ENCODE data around the gene SGPL1.

The SGPL1 gene

DNA sequence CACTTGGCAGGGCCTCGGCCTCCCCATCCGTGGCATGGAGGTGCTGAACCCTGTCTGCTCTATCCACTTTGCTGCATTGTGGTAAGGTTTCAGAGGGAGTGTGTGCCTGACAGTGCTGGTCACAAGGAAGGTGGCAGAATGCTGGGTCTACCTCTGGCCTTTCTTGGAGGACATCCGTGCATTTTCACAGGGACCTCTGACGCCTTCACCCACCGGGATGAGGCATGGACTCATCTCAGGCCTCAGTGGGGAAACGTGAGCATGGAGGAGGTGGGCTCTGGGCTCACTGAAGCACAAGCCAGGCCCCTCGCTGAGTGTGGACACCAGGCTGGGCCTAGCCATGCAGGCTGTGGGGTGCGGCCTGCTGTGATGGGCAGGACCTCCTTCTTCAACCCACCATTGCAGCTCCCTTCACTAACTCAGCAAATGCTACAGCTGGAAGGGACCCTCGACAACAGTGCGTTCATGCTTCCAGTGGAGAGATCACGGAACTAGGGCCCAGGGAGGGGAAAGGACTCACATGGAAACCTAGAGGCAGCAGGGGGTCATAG is 39.2 kb upstream of the SGPL1 start:
- TF ChIP-seq POLR2A (IDR thresholded peaks at IDR 0.05; ENCODE audit: low read length): no peak
- no peak for TF ChIP-seq GATA1 (IDR thresholded peaks at IDR 0.05; ENCODE audit: low read depth, low read length)
- DNase-seq: no peak

DNA sequence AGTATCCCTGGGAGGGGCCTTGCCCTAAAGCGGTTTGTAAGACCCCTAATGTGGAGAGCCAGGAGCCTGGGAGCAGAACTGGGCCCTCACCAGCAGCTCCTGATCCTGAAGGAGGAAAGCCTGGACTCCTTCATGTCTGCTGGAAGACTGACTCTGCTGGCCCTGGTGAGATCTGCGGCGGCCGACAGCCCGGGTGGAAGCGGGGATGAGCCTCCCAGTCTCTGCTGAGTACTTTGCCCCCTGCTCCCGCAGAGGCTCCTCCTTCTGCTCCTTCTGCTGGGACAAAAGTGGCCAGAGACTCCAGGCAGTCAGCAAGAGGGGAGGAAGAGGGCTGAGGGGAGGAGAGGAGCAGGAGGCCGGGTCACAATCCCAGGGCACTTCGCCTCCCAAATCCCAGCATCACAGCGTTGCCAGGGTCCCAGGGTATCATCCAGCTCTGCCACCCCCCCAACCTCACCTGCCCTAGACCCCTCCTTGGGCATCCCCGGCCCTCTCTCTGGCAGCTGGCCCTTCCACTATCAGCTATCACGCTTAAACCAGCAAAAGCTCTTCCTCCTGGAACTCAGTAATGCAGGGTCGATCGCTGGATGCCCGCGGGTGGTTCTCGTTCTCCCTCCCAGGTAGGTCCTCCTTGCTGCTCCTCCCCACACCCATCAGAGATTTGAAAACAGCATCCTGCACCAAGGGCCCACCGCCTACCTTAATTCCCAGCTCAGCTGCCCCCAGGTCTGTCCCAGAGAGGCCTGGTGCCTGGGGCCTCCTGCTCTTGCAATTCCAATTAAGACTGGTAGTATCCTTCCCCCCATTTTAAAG is 38.5 kb upstream of the SGPL1 start:
- no peak for DNase-seq
- TF ChIP-seq GATA1 (IDR thresholded peaks at IDR 0.05; ENCODE audit: low read depth, low read length): no peak
- TF ChIP-seq POLR2A (IDR thresholded peaks at IDR 0.05; ENCODE audit: low read length): no peak

DNA sequence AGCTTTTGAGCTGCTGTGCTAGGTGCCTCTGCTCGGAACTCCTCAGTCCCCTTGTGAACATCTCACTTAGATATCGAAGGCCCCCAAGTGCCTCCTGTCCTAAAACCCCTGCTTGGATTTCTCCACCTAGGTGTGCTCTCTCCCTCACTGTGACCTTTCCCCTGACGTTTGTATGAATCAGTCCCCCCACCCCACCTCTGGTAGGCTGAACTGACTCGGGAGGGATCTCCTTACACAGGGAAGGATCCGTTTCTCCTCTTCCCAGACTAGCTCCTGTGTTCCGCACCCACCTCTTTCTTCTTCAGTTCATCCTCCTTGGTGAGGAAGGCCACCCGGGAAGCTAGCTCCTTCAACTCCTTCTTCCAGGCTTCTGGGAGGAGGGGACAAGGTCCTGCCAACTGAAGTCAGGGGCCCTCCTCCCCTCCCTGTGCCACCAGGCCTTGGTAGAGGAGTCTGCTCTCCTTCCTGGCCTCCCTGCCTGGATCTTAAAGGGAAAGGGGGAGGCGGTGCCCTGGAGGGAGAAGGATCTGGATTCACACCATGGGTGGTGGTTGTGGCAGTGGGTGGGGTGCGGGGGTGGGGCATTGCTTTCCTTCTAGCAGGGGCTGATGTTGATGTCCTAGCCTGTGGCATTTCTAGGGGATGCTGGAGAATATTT is 37.4 kb upstream of the SGPL1 start:
- TF ChIP-seq GATA1 (IDR thresholded peaks at IDR 0.05; ENCODE audit: low read depth, low read length) (no peak), POLR2A (IDR thresholded peaks at IDR 0.05; ENCODE audit: low read length) (no peak)
- DNase-seq: no peak

- TF ChIP-seq GATA1 (IDR thresholded peaks at IDR 0.05; ENCODE audit: low read depth, low read length) (no peak), POLR2A (IDR thresholded peaks at IDR 0.05; ENCODE audit: low read length) (no peak)
- no peak for DNase-seq
Observed at GRCh38 chr10:70779088-70779487, 36.7 kb upstream of the SGPL1 start.

DNA sequence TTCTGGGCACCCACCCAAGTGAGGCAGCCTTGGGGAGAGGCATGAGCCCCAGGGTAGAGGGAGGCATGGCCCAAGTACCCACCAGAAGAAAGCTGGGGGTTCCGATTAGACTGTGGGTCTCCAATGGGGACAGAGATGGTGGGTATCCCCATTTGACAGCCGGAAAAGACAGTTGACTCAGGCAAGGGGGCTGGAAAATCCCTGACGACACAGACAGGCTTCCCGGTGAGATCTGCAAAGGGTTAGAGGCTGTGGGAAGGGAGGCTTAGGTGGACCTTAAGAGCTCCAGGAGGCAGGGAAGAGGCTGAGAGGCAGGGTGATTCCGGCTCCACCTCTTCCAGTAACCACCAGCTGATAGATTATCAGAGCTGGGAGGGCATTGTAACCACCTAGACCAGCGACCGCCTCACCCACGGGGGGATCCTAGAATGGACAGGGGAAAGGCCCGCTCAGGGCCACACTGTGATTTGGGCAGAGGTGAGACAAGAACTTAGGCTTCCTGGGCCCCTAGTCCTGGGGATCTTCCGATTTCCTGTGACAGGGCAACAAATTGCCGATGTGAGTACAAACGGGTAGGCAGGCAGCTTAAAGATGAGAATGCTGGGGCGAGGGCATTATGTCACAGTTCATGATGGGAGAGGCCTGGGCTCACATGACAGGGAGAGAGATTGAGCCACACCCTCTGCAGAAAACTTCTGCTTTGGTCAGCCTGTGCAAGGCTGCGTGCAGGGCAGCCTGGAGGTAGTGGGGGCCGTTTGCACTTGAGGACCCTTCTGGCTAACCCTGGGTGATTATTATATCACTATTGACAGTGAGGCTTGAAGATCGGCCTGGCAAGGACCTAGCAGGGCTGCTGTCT is 36.0 kb upstream of the SGPL1 start:
- peak; percentile 17 to 32 for DNase-seq
- no peak for TF ChIP-seq GATA1 (IDR thresholded peaks at IDR 0.05; ENCODE audit: low read depth, low read length)
- no peak for TF ChIP-seq POLR2A (IDR thresholded peaks at IDR 0.05; ENCODE audit: low read length)

DNA sequence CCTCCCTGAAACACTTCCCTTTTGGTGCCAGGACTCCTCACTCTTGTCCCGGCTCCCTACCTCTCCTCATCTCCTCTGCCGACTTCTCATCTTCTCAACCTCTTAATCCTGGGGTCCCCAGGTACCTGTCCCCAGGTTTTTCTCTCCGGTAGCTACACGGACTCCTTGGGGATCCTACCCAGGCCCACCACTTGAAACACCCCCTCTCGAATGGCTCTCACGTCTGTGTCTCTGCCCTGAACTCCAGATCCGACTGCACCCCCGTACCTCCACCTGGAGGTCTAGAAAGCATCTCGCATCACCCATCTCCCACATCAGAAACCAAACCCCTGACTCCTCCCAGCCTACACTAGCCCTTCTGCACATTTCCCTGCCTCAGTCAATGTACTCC is 35.4 kb upstream of the SGPL1 start:
- DNase-seq: no peak
- TF ChIP-seq GATA1 (IDR thresholded peaks at IDR 0.05; ENCODE audit: low read depth, low read length): no peak
- TF ChIP-seq POLR2A (IDR thresholded peaks at IDR 0.05; ENCODE audit: low read length): no peak

DNA sequence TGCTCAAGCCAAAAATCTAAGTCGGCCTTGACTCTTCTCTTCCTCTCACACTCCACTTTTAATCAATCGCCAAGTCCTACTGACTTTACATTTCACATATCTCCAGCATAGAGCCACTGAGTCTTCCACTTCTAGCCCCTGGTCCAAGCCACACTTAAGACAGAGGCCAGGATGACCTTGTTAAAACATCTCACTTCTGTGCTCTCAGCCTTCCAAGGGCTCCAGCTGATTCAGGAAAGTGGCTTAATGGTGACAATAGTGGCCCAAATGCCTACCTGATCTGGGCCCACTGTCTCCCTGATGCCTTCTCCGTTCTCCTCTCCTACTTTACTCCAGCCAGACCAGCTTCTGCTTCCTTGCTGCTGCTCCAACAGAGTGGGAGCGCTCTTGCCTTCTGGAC is 35.0 kb upstream of the SGPL1 start:
- DNase-seq: no peak
- TF ChIP-seq GATA1 (IDR thresholded peaks at IDR 0.05; ENCODE audit: low read depth, low read length) (no peak), POLR2A (IDR thresholded peaks at IDR 0.05; ENCODE audit: low read length) (no peak)

- DNase-seq: no peak
- TF ChIP-seq GATA1 (IDR thresholded peaks at IDR 0.05; ENCODE audit: low read depth, low read length): no peak
- TF ChIP-seq POLR2A (IDR thresholded peaks at IDR 0.05; ENCODE audit: low read length): no peak
Observed at GRCh38 chr10:70781461-70782051, 34.2 kb upstream of the SGPL1 start.

DNA sequence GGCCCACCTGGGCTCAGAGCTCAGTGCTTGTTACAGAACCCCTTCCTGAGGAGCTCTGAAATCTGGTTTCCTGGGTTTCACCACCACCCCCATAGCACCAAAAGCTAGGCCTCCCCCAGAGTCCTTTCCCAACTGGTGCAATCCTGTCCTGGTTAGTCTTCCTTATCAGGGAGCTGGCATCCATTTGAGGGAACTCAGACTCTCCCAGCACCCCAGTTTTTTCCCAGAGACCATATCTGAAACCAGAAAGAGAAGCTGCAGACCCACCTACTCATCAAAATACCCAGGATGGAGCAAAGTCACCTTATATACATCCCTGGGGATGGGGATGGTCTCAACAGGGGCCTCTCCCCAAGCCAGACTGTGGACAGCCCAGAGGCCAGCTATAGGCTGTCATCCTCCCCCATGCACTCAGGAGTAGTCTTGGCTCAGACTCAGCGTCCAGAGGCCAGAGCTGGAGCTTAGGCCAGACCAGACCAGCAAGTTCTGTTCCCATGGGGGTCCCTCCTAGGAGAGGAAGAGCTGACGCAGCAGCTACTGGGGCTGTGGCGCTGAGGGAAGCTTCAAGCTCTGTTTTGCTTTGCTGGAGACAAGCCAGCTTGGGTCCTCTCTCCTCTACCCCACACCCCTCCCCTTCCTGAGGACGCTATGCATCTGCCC is 33.5 kb upstream of the SGPL1 start:
- no peak for TF ChIP-seq GATA1 (IDR thresholded peaks at IDR 0.05; ENCODE audit: low read depth, low read length)
- no peak for TF ChIP-seq POLR2A (IDR thresholded peaks at IDR 0.05; ENCODE audit: low read length)
- DNase-seq: no peak

DNA sequence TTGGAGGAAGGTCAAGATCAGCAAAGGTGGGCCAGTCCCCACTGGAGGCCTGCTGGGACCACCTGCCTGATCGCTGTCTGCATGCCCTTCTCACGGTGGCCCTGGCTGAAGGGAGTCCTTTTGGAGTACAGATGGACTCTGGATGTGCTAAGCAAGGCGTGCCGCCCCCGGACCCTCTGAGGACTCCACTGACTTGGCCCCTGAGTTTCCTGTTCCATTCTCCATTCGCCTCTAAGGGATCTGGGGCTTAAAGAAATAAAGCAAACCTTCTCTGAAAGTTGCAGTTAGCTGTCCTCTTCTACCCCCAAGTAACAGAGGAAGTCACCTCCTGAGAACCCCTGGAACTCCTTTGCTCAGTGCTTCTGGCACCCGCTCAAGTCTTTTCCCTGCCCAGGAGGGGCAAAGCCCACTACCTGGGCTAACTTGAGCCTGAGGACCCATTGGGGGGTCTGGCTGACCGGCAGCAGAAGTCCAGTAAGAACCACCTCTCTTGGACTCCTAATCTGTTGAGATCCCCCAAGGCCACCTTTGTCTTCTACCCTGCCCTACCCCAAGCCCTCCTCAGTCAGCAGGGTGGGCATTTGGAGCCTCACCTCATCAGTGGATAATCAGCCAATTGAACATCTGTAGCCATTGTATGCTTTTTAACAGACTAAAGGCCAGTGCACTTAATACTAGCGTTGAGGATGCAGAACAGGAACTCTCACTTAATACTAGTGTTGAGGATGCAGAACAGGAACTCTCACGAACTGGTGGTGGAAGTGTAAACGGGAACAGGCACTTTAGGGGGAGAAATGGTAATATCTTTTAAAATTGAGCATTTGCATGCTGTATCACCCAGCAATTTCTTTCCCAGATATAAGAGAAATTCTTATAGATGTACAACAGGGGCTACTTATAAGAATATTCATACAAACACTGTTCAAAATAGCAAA is 32.7 kb upstream of the SGPL1 start:
- DNase-seq: no peak
- no peak for TF ChIP-seq POLR2A (IDR thresholded peaks at IDR 0.05; ENCODE audit: low read length)
- no peak for TF ChIP-seq GATA1 (IDR thresholded peaks at IDR 0.05; ENCODE audit: low read depth, low read length)

DNA sequence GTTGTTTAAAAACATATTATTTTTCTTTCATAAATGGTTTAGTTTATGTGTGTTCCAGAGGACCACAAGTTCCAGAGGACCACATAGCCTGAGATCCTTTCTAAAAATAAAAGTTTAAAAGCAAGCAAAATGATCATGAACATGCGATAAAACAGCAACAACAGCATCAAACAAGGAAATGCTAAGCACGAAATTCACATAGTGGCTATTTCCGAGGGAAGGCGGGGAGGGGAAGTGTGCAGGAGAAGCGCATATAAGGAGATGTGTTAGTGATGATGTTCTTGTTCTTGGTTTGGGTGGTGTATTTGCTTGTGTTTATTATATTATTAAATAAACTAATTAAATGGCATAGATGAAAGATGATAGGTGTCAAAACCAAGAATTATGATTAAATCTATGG is 31.7 kb upstream of the SGPL1 start:
- TF ChIP-seq GATA1 (IDR thresholded peaks at IDR 0.05; ENCODE audit: low read depth, low read length) (no peak), POLR2A (IDR thresholded peaks at IDR 0.05; ENCODE audit: low read length) (no peak)
- DNase-seq: no peak

GRCh38 chr10:70784471-70784870 is 31.3 kb upstream of the SGPL1 start:
- no peak for DNase-seq
- no peak for TF ChIP-seq POLR2A (IDR thresholded peaks at IDR 0.05; ENCODE audit: low read length)
- no peak for TF ChIP-seq GATA1 (IDR thresholded peaks at IDR 0.05; ENCODE audit: low read depth, low read length)
